PC-3 (cell line): Measurements from ENCODE around the gene FOXD2. TPM values are rescaled to one million over a fixed set of nuclear protein-coding genes. Genes with fewer than 3 reads are reported as not detected.

Source experiments
- ATAC-seq: fragments of 200-7000 bp; cut with Tn5 transposase; 2 replicates; pipeline ENCODE4 v1.9.1; 2020; ENCODE audit warnings: mild to moderate bottlenecking, moderate library complexity
- BruUV-seq: library from RNA; stranded (reverse); fragments of 400-500 nt; replicated peaks from 2 replicates; lab custom pipeline; 2021; lab: Mats Ljungman, UMichigan
- CTCF ChIA-PET: fragments of 300-600 bp; sonication (Branson Sonifier 250); formaldehyde crosslinking; loops from one replicate; lab custom pipeline; 2022; ENCODE audit warnings: antibody characterized with exemption; lab: Charles Lee
- POLR2A ChIA-PET: fragments of 300-600 bp; sonication (Branson Sonifier 250); formaldehyde crosslinking; loops from one replicate; lab custom pipeline; 2022; ENCODE audit warnings: antibody characterized with exemption; ENCODE audit not compliant: unreplicated experiment; lab: Charles Lee
- DNase-seq: peaks from one replicate; pipeline ENCODE4 v3.0.0-alpha.2; 2015
- H2AFZ ChIP-seq: fragments of 300-600 bp; sonication (generic); 2 replicates; pipeline ENCODE4 v1.6.0; 2016; ENCODE audit warnings: antibody characterized with exemption, low read length
- H3F3A ChIP-seq: fragments of 300-600 bp; sonication (generic); one replicate; pipeline ENCODE4 v1.6.0; 2017; ENCODE audit warnings: antibody characterized with exemption, low read length, control low read depth, mild to moderate bottlenecking; ENCODE audit not compliant: unreplicated experiment
- H3K27ac ChIP-seq: fragments of 300-600 bp; sonication (generic); 2 replicates; pipeline ENCODE4 v1.5.1; 2016; ENCODE audit warnings: mild to moderate bottlenecking, low read length
- H3K27me3 ChIP-seq: fragments of 300-600 bp; sonication (generic); 2 replicates; pipeline ENCODE4 v1.6.1; 2016; ENCODE audit warnings: low read length, mixed read lengths
- H3K36me3 ChIP-seq: fragments of 300-600 bp; sonication (generic); 2 replicates; pipeline ENCODE4 v1.6.1; 2016; ENCODE audit warnings: low read depth, mixed run types, low read length, mixed read lengths
- H3K4me1 ChIP-seq: fragments of 300-600 bp; sonication (generic); 2 replicates; pipeline ENCODE4 v1.5.1; 2016; ENCODE audit warnings: low read length; ENCODE audit not compliant: insufficient read depth
- H3K4me2 ChIP-seq: fragments of 300-600 bp; sonication (generic); 2 replicates; pipeline ENCODE4 v1.6.0; 2016; ENCODE audit warnings: low read length
- H3K4me3 ChIP-seq: fragments of 300-600 bp; sonication (generic); 2 replicates; pipeline ENCODE4 v1.5.1; 2016; ENCODE audit warnings: mild to moderate bottlenecking, low read length, mixed read lengths
- H3K79me2 ChIP-seq: fragments of 300-600 bp; sonication (generic); 2 replicates; pipeline ENCODE4 v1.6.1; 2017; ENCODE audit warnings: low read length, mixed read lengths
- H3K9ac ChIP-seq: fragments of 300-600 bp; sonication (generic); 2 replicates; pipeline ENCODE4 v1.6.0; 2016; ENCODE audit warnings: mild to moderate bottlenecking, low read length
- H3K9me2 ChIP-seq: fragments of 300-600 bp; sonication (generic); replicated peaks from 2 replicates; pipeline ENCODE4 v1.6.1; 2016; ENCODE audit warnings: mixed run types, low read length, mixed read lengths
- H3K9me3 ChIP-seq: fragments of 300-600 bp; sonication (generic); 2 replicates; pipeline ENCODE4 v1.6.1; 2016; ENCODE audit warnings: low read length, mixed read lengths
- H4K20me1 ChIP-seq: fragments of 300-600 bp; sonication (generic); 2 replicates; pipeline ENCODE4 v1.6.1; 2016; ENCODE audit warnings: low read length, mixed read lengths
- EZH2 ChIP-seq: fragments of 300-600 bp; sonication (generic); IDR thresholded peaks from one replicate; pipeline ENCODE4 v1.6.1; 2017; ENCODE audit warnings: antibody characterized with exemption, mild to moderate bottlenecking, low read length; ENCODE audit not compliant: unreplicated experiment
- EZH2phosphoT487 ChIP-seq: fragments of 300-600 bp; sonication (generic); IDR thresholded peaks from 2 replicates; pipeline ENCODE4 v1.6.1; 2018; ENCODE audit warnings: mild to moderate bottlenecking, antibody characterized with exemption, low read length, borderline replicate concordance
- intact Hi-C: fragments of 100-400 bp; cut with micrococcal nuclease; formaldehyde crosslinking; loops from 2 replicates; pipeline ENCODE4 v1.9.0; 2023
- total RNA-seq: library from RNA; depleted of rRNA; stranded (reverse); fragments of >200 nt; gene quantifications from 2 replicates; pipeline ENCODE4 v1.2.3, GENCODE V29; 2014
- TF ChIP-seq, protein P1 (sequence below): fragments of 300-600 bp; sonication (generic); conservative IDR thresholded peaks from 2 replicates; pipeline ENCODE4 v1.5.1; 2017; ENCODE audit warnings: antibody characterized with exemption, low read depth, mild to moderate bottlenecking, low read length

The FOXD2 gene
- total RNA-seq, 1 experiment from 2014 or later, result 0.80 TPM

DNA sequence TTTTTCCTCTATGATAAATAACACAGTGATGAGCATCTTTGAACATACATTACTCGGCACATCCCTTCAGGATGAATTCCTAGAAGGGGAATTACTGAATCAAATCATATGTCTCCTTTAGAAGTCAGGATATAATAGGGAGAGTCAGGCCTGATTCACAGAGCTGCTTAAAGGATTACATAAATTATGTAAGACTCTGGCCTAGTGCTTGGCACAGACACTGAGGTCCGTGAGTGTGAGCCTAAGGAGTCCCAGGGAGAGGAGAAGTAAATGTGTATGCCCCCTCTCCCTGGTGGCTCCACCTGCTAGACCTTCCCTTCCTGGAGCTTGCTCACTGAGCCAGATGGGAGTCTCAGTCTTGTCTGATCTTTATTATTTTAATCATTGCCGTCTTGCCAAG is 30.4 kb upstream of the FOXD2 start:
- Histone ChIP-seq H3F3A (no peaks in the 10 kb centered on the region), H3K9ac (no peak overlapping the region), H3K79me2 (no peaks in the 10 kb centered on the region), H3K36me3 (no peaks in the 10 kb centered on the region), H3K4me2 (no peak overlapping the region), H3K27me3 (no peaks in the 10 kb centered on the region), H3K4me3 (no peak overlapping the region), H3K9me2 (no peaks in the 10 kb centered on the region), H3K4me1 (no peaks in the 10 kb centered on the region), H4K20me1 (no peaks in the 10 kb centered on the region), H3K27ac (no peak overlapping the region), H2AFZ (no peak overlapping the region), H3K9me3 (no peaks in the 10 kb centered on the region)
- intact Hi-C loops, result no loop called here
- POLR2A ChIA-PET, result no interaction called here
- DNase-seq (no peak), ATAC-seq (no peak)
- CTCF ChIA-PET, result no interaction called here
- TF ChIP-seq, protein P1, sequence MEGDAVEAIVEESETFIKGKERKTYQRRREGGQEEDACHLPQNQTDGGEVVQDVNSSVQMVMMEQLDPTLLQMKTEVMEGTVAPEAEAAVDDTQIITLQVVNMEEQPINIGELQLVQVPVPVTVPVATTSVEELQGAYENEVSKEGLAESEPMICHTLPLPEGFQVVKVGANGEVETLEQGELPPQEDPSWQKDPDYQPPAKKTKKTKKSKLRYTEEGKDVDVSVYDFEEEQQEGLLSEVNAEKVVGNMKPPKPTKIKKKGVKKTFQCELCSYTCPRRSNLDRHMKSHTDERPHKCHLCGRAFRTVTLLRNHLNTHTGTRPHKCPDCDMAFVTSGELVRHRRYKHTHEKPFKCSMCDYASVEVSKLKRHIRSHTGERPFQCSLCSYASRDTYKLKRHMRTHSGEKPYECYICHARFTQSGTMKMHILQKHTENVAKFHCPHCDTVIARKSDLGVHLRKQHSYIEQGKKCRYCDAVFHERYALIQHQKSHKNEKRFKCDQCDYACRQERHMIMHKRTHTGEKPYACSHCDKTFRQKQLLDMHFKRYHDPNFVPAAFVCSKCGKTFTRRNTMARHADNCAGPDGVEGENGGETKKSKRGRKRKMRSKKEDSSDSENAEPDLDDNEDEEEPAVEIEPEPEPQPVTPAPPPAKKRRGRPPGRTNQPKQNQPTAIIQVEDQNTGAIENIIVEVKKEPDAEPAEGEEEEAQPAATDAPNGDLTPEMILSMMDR, result no peak
- no TSS peak for BruUV-seq

DNA sequence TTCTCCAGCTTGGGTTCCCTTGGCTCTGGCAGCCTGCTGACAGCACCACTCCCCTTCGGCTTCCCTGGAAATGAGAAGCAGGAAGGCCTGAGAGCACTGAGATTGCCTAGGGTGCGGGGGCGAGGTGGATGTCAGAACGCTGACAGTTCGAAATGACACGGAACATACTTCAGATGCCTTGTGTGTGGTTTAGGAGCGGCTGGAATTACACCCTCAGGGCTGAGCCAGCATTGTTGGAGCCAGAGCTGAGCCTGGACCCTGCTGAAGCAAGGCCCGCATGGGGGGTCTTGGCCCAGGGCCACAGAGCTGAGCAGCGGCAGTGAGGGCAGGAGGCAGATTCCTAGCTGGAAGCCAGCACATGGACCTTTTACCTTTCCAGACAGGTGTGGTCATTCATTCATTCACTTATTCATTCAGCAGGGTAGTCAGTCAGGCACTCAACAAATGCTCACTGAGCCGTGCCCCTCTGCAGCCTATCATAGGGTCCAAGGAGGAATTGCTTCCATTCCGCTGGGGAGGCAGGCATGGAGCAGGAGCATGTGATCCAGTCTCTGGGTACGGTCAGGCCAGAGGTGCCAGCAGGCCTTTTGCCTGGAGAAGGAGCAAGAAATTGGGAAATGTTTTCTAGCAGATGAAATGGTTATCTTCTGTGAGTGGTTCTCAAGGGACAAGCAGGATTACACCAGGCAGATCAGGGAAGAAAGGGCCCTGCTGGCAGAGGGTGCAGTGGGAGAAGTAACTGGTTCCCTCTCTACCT is 28.4 kb upstream of the FOXD2 start:
- H3K9me3 ChIP-seq, result no peaks in the 10 kb centered on the region
- ChIA-PET CTCF (no interaction called here), POLR2A (no interaction called here)
- H3K4me2 ChIP-seq, result no peak overlapping the region
- no peak for DNase-seq
- no peaks in the 10 kb centered on the region for H3K79me2 ChIP-seq
- no peak overlapping the region for H3K4me3 ChIP-seq
- no peaks in the 10 kb centered on the region for H3K27me3 ChIP-seq
- H4K20me1 ChIP-seq, result no peaks in the 10 kb centered on the region
- H3K36me3 ChIP-seq, result no peaks in the 10 kb centered on the region
- no peaks in the 10 kb centered on the region for H3K4me1 ChIP-seq
- ATAC-seq, result no peak
- H3F3A ChIP-seq, result no peaks in the 10 kb centered on the region
- intact Hi-C loops, result no loop called here
- no TSS peak for BruUV-seq
- TF ChIP-seq EZH2phosphoT487, result no peak
- TF ChIP-seq, protein P1, result no peak
- TF ChIP-seq EZH2, result no peak
- no peaks in the 10 kb centered on the region for H3K9me2 ChIP-seq
- H3K9ac ChIP-seq, result no peak overlapping the region
- H3K27ac ChIP-seq, result no peak overlapping the region
- H2AFZ ChIP-seq, result no peak overlapping the region

GRCh38 chr1:47410068-47410455 is 27.8 kb upstream of the FOXD2 start:
- no peak for DNase-seq
- CTCF ChIA-PET, result no interaction called here

More at GRCh38 chr1:47410068-47410455, 27.8 kb upstream of the FOXD2 start:
- TF ChIP-seq, protein P1, result no peak
- no peak for TF ChIP-seq EZH2phosphoT487
- TF ChIP-seq EZH2, result no peak
- H3K9me3 ChIP-seq, result no peaks in the 10 kb centered on the region
- no peak overlapping the region for H3K9ac ChIP-seq
- H3K36me3 ChIP-seq, result no peaks in the 10 kb centered on the region
- no peak overlapping the region for H3K27ac ChIP-seq
- no peak overlapping the region for H3K4me2 ChIP-seq
- no TSS peak for BruUV-seq
- no peak overlapping the region for H2AFZ ChIP-seq
- no peaks in the 10 kb centered on the region for H3K27me3 ChIP-seq
- no peaks in the 10 kb centered on the region for H4K20me1 ChIP-seq
- ATAC-seq, result no peak
- H3K4me3 ChIP-seq, result no peak overlapping the region
- no peaks in the 10 kb centered on the region for H3K9me2 ChIP-seq
- no peaks in the 10 kb centered on the region for H3F3A ChIP-seq
- POLR2A ChIA-PET, result no interaction called here
- no peaks in the 10 kb centered on the region for H3K4me1 ChIP-seq
- no peaks in the 10 kb centered on the region for H3K79me2 ChIP-seq
- intact Hi-C loops, result no loop called here
